H1 (cell line): ENCODE results near the gene YPEL2. TPM values are rescaled to one million over a fixed set of nuclear protein-coding genes. Genes with fewer than 3 reads are reported as not detected.

Experiments
- CTCF ChIA-PET: fragments of 300-600 bp; sonication (Branson Sonifier 250); formaldehyde crosslinking; loops from one replicate; lab custom pipeline; 2021; ENCODE audit not compliant: partially characterized antibody; lab: Charles Lee
- POLR2A ChIA-PET: fragments of 300-600 bp; sonication (Branson Sonifier 250); formaldehyde crosslinking; loops from one replicate; lab custom pipeline; 2021; ENCODE audit warnings: inconsistent platforms; ENCODE audit not compliant: partially characterized antibody; lab: Charles Lee
- DNase-seq, 2 experiments: peaks; one replicate each; pipeline versions ENCODE4 v3.0.0 to v3.0.0-alpha.2; 2010 to 2022; ENCODE audit warnings: low spot score in 2 of 2, low read depth in 1 of 2, mixed read lengths in 1 of 2
- FAIRE-seq: peaks from 2 replicates; lab custom pipeline; 2011; peaks lifted over from hg19 to GRCh38; lab: Jason Lieb, UNC
- H2AFZ ChIP-seq: 2 replicates; pipeline ENCODE4 v1.8.1; 2012; ENCODE audit warnings: low read length, inconsistent platforms
- H2AK5ac ChIP-seq: 2 replicates; pipeline ENCODE4 v1.6.1; 2013; ENCODE audit warnings: low read depth, low read length
- H2BK120ac ChIP-seq: replicated peaks from 2 replicates; pipeline ENCODE3; 2013; ENCODE audit warnings: low read depth, low read length, inconsistent platforms
- H2BK12ac ChIP-seq: 2 replicates; pipeline ENCODE4 v1.6.1; 2013; ENCODE audit warnings: low read depth, low read length
- H2BK15ac ChIP-seq: 2 replicates; pipeline ENCODE4 v1.6.1; 2013; ENCODE audit warnings: low read length
- H2BK20ac ChIP-seq: 2 replicates; pipeline ENCODE4 v1.6.1; 2013; ENCODE audit warnings: low read length
- H2BK5ac ChIP-seq: 2 replicates; pipeline ENCODE4 v1.6.1; 2013; ENCODE audit warnings: low read depth, low read length
- H3K14ac ChIP-seq: 2 replicates; pipeline ENCODE4 v1.6.1; 2013; ENCODE audit warnings: inconsistent platforms; ENCODE audit not compliant: insufficient read length
- H3K18ac ChIP-seq: 2 replicates; pipeline ENCODE4 v1.6.1; 2013; ENCODE audit warnings: low read length; ENCODE audit errors: extremely low read depth
- H3K23ac ChIP-seq: 2 replicates; pipeline ENCODE4 v1.6.1; 2013; ENCODE audit warnings: inconsistent platforms; ENCODE audit not compliant: insufficient read length
- H3K23me2 ChIP-seq: 2 replicates; pipeline ENCODE4 v1.6.1; 2013; ENCODE audit warnings: low read depth, low read length
- H3K27ac ChIP-seq: 2 replicates; pipeline ENCODE4 v1.6.1; 2011; ENCODE audit warnings: low read depth, low read length, inconsistent platforms
- H3K27me3 ChIP-seq, 4 experiments: replicated peaks in 1 of 4; 1 replicate in 1 of 4; 2 replicates in 3 of 4; pipeline versions ENCODE4 v1.6.1 to v1.8.1; 2011 to 2013; ENCODE audit warnings: low read length in 3 of 4, mild to moderate bottlenecking in 3 of 4, inconsistent platforms in 2 of 4, mixed read lengths in 2 of 4, moderate library complexity in 1 of 4; ENCODE audit not compliant: control insufficient read depth in 3 of 4, insufficient read depth in 3 of 4; ENCODE audit errors: extremely low read depth in 1 of 4
- H3K36me3 ChIP-seq, 4 experiments: 2 replicates each; pipeline versions ENCODE4 v1.6.1 to v1.8.1; 2011 to 2013; ENCODE audit warnings: mild to moderate bottlenecking in 4 of 4, low read length in 3 of 4, moderate library complexity in 2 of 4, control low read depth in 1 of 4, inconsistent platforms in 1 of 4; ENCODE audit not compliant: insufficient read depth in 4 of 4, control insufficient read depth in 2 of 4
- H3K4ac ChIP-seq: replicated peaks from 2 replicates; pipeline ENCODE3; 2013; ENCODE audit warnings: low read length, low read depth, mixed read lengths, inconsistent platforms; ENCODE audit not compliant: insufficient read length
- H3K4me1 ChIP-seq, 4 experiments: replicated peaks in 1 of 4; 1 replicate in 1 of 4; 2 replicates in 3 of 4; pipeline versions ENCODE4 v1.6.1 to v1.8.1; 2011 to 2013; ENCODE audit warnings: low read length in 3 of 4, inconsistent platforms in 2 of 4, mixed read lengths in 1 of 4; ENCODE audit not compliant: insufficient read depth in 4 of 4, control insufficient read depth in 3 of 4
- H3K4me2 ChIP-seq, 2 experiments: 2 replicates each; pipeline versions ENCODE4 v1.6.1 to v1.8.1; 2011 to 2013; ENCODE audit warnings: low read depth in 2 of 2, low read length in 2 of 2, control low read depth in 1 of 2, inconsistent platforms in 1 of 2, mild to moderate bottlenecking in 1 of 2; ENCODE audit not compliant: insufficient read depth in 1 of 2
- H3K4me3 ChIP-seq, 4 experiments: fragments of 200-600, 300-600 bp in 1 of 4; sonication (generic), shearing (Covaris generic), sonication (Bioruptor Twin) in 1 of 4; 2 replicates each; pipeline versions ENCODE4 v1.5.1 to v1.8.1; 2011 to 2016; ENCODE audit warnings: low read length in 4 of 4, low read depth in 3 of 4, control low read depth in 2 of 4, inconsistent platforms in 2 of 4, mild to moderate bottlenecking in 2 of 4, mixed read lengths in 1 of 4, moderate library complexity in 1 of 4; ENCODE audit not compliant: insufficient read depth in 2 of 4; ENCODE audit errors: extremely low read depth in 1 of 4
- H3K56ac ChIP-seq: replicated peaks from 2 replicates; pipeline ENCODE3; 2013; ENCODE audit warnings: low read depth, mild to moderate bottlenecking, mixed read lengths, low read length, inconsistent platforms; ENCODE audit not compliant: insufficient read length
- H3K79me1 ChIP-seq: 2 replicates; pipeline ENCODE4 v1.6.1; 2013; ENCODE audit warnings: low read depth, low read length, control low read depth
- H3K79me2 ChIP-seq, 2 experiments: 2 replicates each; pipeline versions ENCODE4 v1.6.1 to v1.8.1; 2012 to 2013; ENCODE audit warnings: low read length in 2 of 2, mild to moderate bottlenecking in 2 of 2, inconsistent platforms in 1 of 2; ENCODE audit not compliant: insufficient read depth in 2 of 2, control insufficient read depth in 1 of 2
- H3K9ac ChIP-seq, 4 experiments: replicated peaks in 1 of 4; 1 replicate in 1 of 4; 2 replicates in 3 of 4; pipeline versions ENCODE4 v1.6.1 to v1.8.1; 2011 to 2013; ENCODE audit warnings: low read depth in 3 of 4, low read length in 3 of 4, control low read depth in 2 of 4, mild to moderate bottlenecking in 2 of 4, moderate library complexity in 2 of 4, inconsistent platforms in 1 of 4; ENCODE audit errors: extremely low read depth in 1 of 4
- H3K9me3 ChIP-seq, 2 experiments: 2 replicates each; pipeline versions ENCODE4 v1.6.1 to v1.8.1; 2012 to 2013; ENCODE audit warnings: mild to moderate bottlenecking in 2 of 2, moderate library complexity in 2 of 2, control low read depth in 1 of 2, inconsistent platforms in 1 of 2, low read depth in 1 of 2, low read length in 1 of 2, mixed read lengths in 1 of 2; ENCODE audit not compliant: insufficient read depth in 2 of 2
- H4K20me1 ChIP-seq, 2 experiments: replicated peaks in 1 of 2; 2 replicates each; pipeline versions ENCODE3 to v1.8.1; 2011 to 2013; ENCODE audit warnings: inconsistent platforms in 2 of 2, low read length in 2 of 2, mild to moderate bottlenecking in 1 of 2; ENCODE audit not compliant: insufficient read depth in 2 of 2, control insufficient read depth in 1 of 2
- H4K5ac ChIP-seq: 2 replicates; pipeline ENCODE4 v1.6.1; 2013; ENCODE audit warnings: low read length, low read depth, mixed read lengths, inconsistent platforms; ENCODE audit not compliant: insufficient read length
- H4K8ac ChIP-seq: 2 replicates; pipeline ENCODE4 v1.8.0; 2013; ENCODE audit warnings: mild to moderate bottlenecking, moderate library complexity, low read length, inconsistent platforms; ENCODE audit not compliant: insufficient read depth; ENCODE audit errors: extremely low read depth
- H4K91ac ChIP-seq: replicated peaks from 2 replicates; pipeline ENCODE3; 2013; ENCODE audit warnings: low read length, mixed read lengths, inconsistent platforms; ENCODE audit not compliant: insufficient read length
- ATF2 ChIP-seq: IDR thresholded peaks from 2 replicates; pipeline ENCODE4 v1.6.1; 2012; ENCODE audit warnings: low read length, inconsistent platforms
- CTBP2 ChIP-seq: IDR thresholded peaks from 2 replicates; pipeline ENCODE4 v1.7.0; 2011; ENCODE audit warnings: borderline replicate concordance, mild to moderate bottlenecking, moderate library complexity, mixed read lengths, low read length; ENCODE audit not compliant: insufficient read depth, insufficient read length
- EP300 ChIP-seq, 2 experiments: IDR thresholded peaks; 1 replicate in 1 of 2; 2 replicates in 1 of 2; pipeline ENCODE4 v1.6.1; 2011 to 2012; ENCODE audit warnings: low read depth in 2 of 2, low read length in 2 of 2, mild to moderate bottlenecking in 2 of 2, borderline replicate concordance in 1 of 2, inconsistent platforms in 1 of 2, moderate library complexity in 1 of 2
- JUN ChIP-seq: IDR thresholded peaks from 2 replicates; pipeline ENCODE4 v1.6.1; 2011; ENCODE audit warnings: low read depth, mild to moderate bottlenecking, improper control_type of control experiment, low read length
- PHF8 ChIP-seq: fragments of 200-600 bp; sonication (generic); conservative IDR thresholded peaks from 2 replicates; pipeline ENCODE4 v1.7.1; 2012; ENCODE audit warnings: low read depth, mild to moderate bottlenecking, inconsistent platforms, low read length, moderate library complexity
- RNF2 ChIP-seq: fragments of 200-900, 300-1000 bp; sonication (generic); IDR thresholded peaks from 2 replicates; pipeline ENCODE4 v1.7.1; 2016; ENCODE audit warnings: borderline replicate concordance, low read depth, mild to moderate bottlenecking, antibody characterized with exemption, low read length; ENCODE audit not compliant: poor library complexity, severe bottlenecking; ENCODE audit errors: missing control alignments
- RXRA ChIP-seq: IDR thresholded peaks from 2 replicates; pipeline ENCODE4 v1.6.1; 2011; ENCODE audit warnings: low read depth, mild to moderate bottlenecking, low read length, moderate library complexity; ENCODE audit not compliant: insufficient read depth
- TCF12 ChIP-seq: IDR thresholded peaks from 2 replicates; pipeline ENCODE4 v1.6.1; 2011; ENCODE audit warnings: low read depth, mild to moderate bottlenecking, low read length
- TEAD4 ChIP-seq: IDR thresholded peaks from 2 replicates; pipeline ENCODE4 v1.6.1; 2012; ENCODE audit warnings: low read depth, low read length, inconsistent platforms, mixed read lengths
- USF2 ChIP-seq: IDR thresholded peaks from 2 replicates; pipeline ENCODE4 v1.6.1; 2011; ENCODE audit warnings: low read length, improper control_type of control experiment
- YY1 ChIP-seq: IDR thresholded peaks from 2 replicates; pipeline ENCODE4 v1.6.1; 2011; ENCODE audit warnings: low read depth, mild to moderate bottlenecking, low read length
- WGBS, 2 experiments: shearing (Covaris generic) in 1 of 2; methylation state at CpG; one replicate each; pipeline versions ENCODE4 v1.1.6 to v1.1.7; 2013 to 2015; ENCODE audit warnings: low lambda C conversion rate in 2 of 2, mixed read lengths in 2 of 2, inconsistent platforms in 1 of 2, low coverage in 1 of 2, missing lambda C conversion rate in 1 of 2; ENCODE audit not compliant: insufficient replicate concordance in 2 of 2, insufficient coverage in 1 of 2, insufficient read length in 1 of 2; ENCODE audit errors: extremely low coverage in 1 of 2, missing lambda C conversion rate in 1 of 2; 5-methylcytosine and 5-hydroxymethylcytosine counted together
- polyA plus RNA-seq, 7 experiments: library from polyadenylated mRNA; depleted of rRNA in 3 of 7; stranded (reverse) in 5 of 7; unstranded in 2 of 7; fragments of >200 nt in 5 of 7; fragments of 200-250 nt in 2 of 7; gene quantifications; 1 replicate in 5 of 7; 2 replicates in 1 of 7; 4 replicates in 1 of 7; pipeline versions ENCODE4 v1.2.1 to v1.2.3, GENCODE V29; 2011 to 2013; ENCODE audit warnings: missing spikeins in 2 of 7, mixed read lengths in 2 of 7
- total RNA-seq: library from RNA; stranded (reverse); fragmentation: NEBNext Ultra II Directional; extraction: Animal tissue kit (Norgen Biotek cat#: 25700); gene quantifications from 2 replicates; pipeline ENCODE4 v1.2.1, GENCODE V29; 2021

The YPEL2 gene
- total and polyA plus RNA-seq, 2 of the 8 experiments (the other 6 are each of a cell fraction or from before 2014, with no cell fraction given): 1.6 to 3.5 TPM

- ChIA-PET POLR2A (no interaction called here), CTCF (no interaction called here)
- no peak overlapping the region for H2AK5ac ChIP-seq
- no peaks in the 10 kb centered on the region for H3K23me2 ChIP-seq
- H2BK5ac ChIP-seq: no peak overlapping the region
- no peak overlapping the region for H3K9ac ChIP-seq
- H3K14ac ChIP-seq: no peak overlapping the region
- no peak overlapping the region for H4K5ac ChIP-seq
- no peak overlapping the region for H3K27ac ChIP-seq
- H2BK20ac ChIP-seq: no peak overlapping the region
- DNase-seq (no peak), FAIRE-seq (no peak)
- H4K8ac ChIP-seq: no peak overlapping the region
- H3K18ac ChIP-seq: no peak overlapping the region
- no peaks in the 10 kb centered on the region for H4K20me1 ChIP-seq
- H2BK15ac ChIP-seq: no peak overlapping the region
- H3K27me3 ChIP-seq: no peaks in the 10 kb centered on the region
- no peak overlapping the region for H2AFZ ChIP-seq
- no peak overlapping the region for H3K23ac ChIP-seq
- H3K79me1 ChIP-seq: no peaks in the 10 kb centered on the region
- no peak overlapping the region for H3K4me3 ChIP-seq
- H4K91ac ChIP-seq: no peak overlapping the region
- H3K79me2 ChIP-seq: no peaks in the 10 kb centered on the region
- H3K9me3 ChIP-seq: peaks cover 0 to 6% of the 10 kb centered on the region in 2 experiments; a peak in 1 of 4 replicates
- no peak overlapping the region for H3K4me2 ChIP-seq
- WGBS, 2 experiments: 83% methylated on average over 4 of the region's 4 CpGs; no CpG with 5 or more reads in 1 of the 2 experiments
- no peak overlapping the region for H2BK12ac ChIP-seq
- H3K4ac ChIP-seq: no peak overlapping the region
- no peak overlapping the region for H3K56ac ChIP-seq
- no peak overlapping the region for H2BK120ac ChIP-seq
- H3K36me3 ChIP-seq: no peaks in the 10 kb centered on the region
- no peaks in the 10 kb centered on the region for H3K4me1 ChIP-seq
- TF ChIP-seq PHF8: no peak
- TF ChIP-seq USF2: no peak
- no peak for TF ChIP-seq ATF2
- no peak for TF ChIP-seq TEAD4
- TF ChIP-seq JUN: no peak
- no peak for TF ChIP-seq CTBP2
- TF ChIP-seq TCF12: no peak
- TF ChIP-seq EP300 (IDR thresholded peaks at IDR 0.05; ENCODE audit: borderline replicate concordance in 1 of 2, low read depth in 2 of 2, low read length in 2 of 2): no peak
- no peak for TF ChIP-seq RXRA
- no peak for TF ChIP-seq RNF2
- TF ChIP-seq YY1: no peak
Observed at GRCh38 chr17:59410049-59410437, 78.6 kb downstream of the YPEL2 start.
